H1 (cell line): ENCODE results near the gene ARMH1. TPM values are rescaled to one million over a fixed set of nuclear protein-coding genes. Genes with fewer than 3 reads are reported as not detected.

Experiments
- CBX8 ChIP-seq: fragments of 300-800, 300-1000 bp; sonication (generic); IDR thresholded peaks from 2 replicates; pipeline ENCODE4 v1.7.1; 2016; ENCODE audit warnings: low read depth, low read length, borderline replicate concordance
- CTBP2 ChIP-seq: IDR thresholded peaks from 2 replicates; pipeline ENCODE4 v1.7.0; 2011; ENCODE audit warnings: borderline replicate concordance, mild to moderate bottlenecking, moderate library complexity, mixed read lengths, low read length; ENCODE audit not compliant: insufficient read depth, insufficient read length
- polyA plus RNA-seq, 7 experiments: library from polyadenylated mRNA; depleted of rRNA in 3 of 7; stranded (reverse) in 5 of 7; unstranded in 2 of 7; fragments of >200 nt in 5 of 7; fragments of 200-250 nt in 2 of 7; gene quantifications; 1 replicate in 5 of 7; 2 replicates in 1 of 7; 4 replicates in 1 of 7; pipeline versions ENCODE4 v1.2.1 to v1.2.3, GENCODE V29; 2011 to 2013; ENCODE audit warnings: missing spikeins in 2 of 7, mixed read lengths in 2 of 7
- total RNA-seq: library from RNA; stranded (reverse); fragmentation: NEBNext Ultra II Directional; extraction: Animal tissue kit (Norgen Biotek cat#: 25700); gene quantifications from 2 replicates; pipeline ENCODE4 v1.2.1, GENCODE V29; 2021

The ARMH1 gene
- total and polyA plus RNA-seq, 2 of the 8 experiments (the other 6 are each of a cell fraction or from before 2014, with no cell fraction given): 0.82 to 0.85 TPM

DNA sequence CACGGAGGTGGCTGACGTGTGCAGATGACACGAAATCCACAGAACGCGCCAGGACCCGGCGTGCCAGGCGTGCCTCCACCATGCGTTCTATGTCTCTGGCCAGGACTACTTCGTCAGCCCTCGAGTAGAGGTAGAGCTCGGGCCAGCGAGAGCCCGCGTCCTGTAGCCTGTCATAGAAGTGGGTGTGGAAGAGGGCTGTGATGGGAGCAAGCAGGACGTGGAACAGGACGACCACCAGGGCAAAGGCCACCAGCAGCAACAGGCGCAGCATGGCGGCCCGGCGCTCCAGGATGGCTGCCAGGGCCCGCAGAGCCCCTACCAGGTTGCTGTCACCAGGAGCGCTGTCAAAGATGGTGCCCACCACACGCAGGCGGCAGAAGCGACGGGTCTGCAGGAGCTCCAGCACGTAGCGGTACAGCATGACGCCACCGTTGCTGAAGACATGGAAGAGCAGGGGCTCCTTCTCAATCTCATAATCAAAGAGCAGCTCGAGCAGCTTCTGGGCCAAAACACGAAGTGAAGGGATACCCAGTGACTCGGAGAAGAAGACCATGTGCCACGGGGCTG is 19.8 kb upstream of the ARMH1 start (continued):
- TF ChIP-seq CBX8: no peak
- no peak for TF ChIP-seq CTBP2
